GM12878 (cell line): ENCODE measurements around the gene PLB1.

ENCODE experiments used
- ATF7 ChIP-seq: fragments of 450-650 bp; IDR thresholded peaks from 2 replicates; pipeline ENCODE4 v1.6.1; 2016; ENCODE audit warnings: low read depth, mild to moderate bottlenecking
- TF ChIP-seq, protein P1 (sequence below), 3 experiments: IDR thresholded peaks in 2 of 3; conservative IDR thresholded peaks in 1 of 3; 2 replicates each; pipeline ENCODE4 v1.5.1; 2011; ENCODE audit warnings: low read depth in 3 of 3, low read length in 3 of 3, mild to moderate bottlenecking in 3 of 3, control low read depth in 2 of 3, moderate library complexity in 2 of 3, inconsistent platforms in 1 of 3, mixed read lengths in 1 of 3; ENCODE audit not compliant: control insufficient read depth in 2 of 3, insufficient read depth in 1 of 3; ENCODE audit errors: extremely low read depth in 1 of 3

DNA sequence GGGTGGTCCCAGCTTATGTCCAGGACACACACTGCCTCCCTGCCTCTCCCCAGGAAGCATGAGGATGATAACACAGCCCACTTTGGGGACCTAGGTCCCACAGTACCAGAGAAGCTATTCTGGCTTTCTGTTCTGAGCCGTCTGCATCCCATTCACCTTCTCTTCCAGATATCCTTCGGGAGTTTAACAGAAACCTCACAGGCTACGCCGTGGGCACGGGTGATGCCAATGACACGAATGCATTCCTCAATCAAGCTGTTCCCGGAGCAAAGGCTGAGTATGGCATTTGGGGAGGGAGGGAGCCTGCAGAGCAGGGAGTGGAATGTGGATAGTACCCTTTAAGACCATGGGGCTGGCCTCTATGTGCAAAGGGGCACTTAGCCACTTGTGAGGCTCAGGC lies 102.6 kb downstream of the PLB1 start:
- TF ChIP-seq ATF7 = no peak
- TF ChIP-seq, protein P1, sequence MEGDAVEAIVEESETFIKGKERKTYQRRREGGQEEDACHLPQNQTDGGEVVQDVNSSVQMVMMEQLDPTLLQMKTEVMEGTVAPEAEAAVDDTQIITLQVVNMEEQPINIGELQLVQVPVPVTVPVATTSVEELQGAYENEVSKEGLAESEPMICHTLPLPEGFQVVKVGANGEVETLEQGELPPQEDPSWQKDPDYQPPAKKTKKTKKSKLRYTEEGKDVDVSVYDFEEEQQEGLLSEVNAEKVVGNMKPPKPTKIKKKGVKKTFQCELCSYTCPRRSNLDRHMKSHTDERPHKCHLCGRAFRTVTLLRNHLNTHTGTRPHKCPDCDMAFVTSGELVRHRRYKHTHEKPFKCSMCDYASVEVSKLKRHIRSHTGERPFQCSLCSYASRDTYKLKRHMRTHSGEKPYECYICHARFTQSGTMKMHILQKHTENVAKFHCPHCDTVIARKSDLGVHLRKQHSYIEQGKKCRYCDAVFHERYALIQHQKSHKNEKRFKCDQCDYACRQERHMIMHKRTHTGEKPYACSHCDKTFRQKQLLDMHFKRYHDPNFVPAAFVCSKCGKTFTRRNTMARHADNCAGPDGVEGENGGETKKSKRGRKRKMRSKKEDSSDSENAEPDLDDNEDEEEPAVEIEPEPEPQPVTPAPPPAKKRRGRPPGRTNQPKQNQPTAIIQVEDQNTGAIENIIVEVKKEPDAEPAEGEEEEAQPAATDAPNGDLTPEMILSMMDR (IDR thresholded peaks at IDR 0.05 in 2 of 3, conservative IDR thresholded peaks at IDR 0.05 in 1 of 3; ENCODE audit: control insufficient read depth in 2 of 3, extremely low read depth in 1 of 3, insufficient read depth in 1 of 3, low read depth in 3 of 3, low read length in 3 of 3) = no peak
